Colonic mucosa (tissue), 4 donors: ENCODE data around the gene SCNN1G. TPM values are rescaled to one million over a fixed set of nuclear protein-coding genes. Genes with fewer than 3 reads are reported as not detected.
A peak's percentile ranks its signal among the peaks of the same experiment; 100 is the strongest.

ENCODE experiments used
- DNase-seq: peaks from one replicate; pipeline ENCODE4 v3.0.0-alpha.2; 2020
- H3K27ac ChIP-seq: fragments of 200-600 bp; one replicate; pipeline ENCODE4 v1.8.0; 2021
- H3K27me3 ChIP-seq: fragments of 200-600 bp; one replicate; pipeline ENCODE4 v1.8.0; 2021
- H3K36me3 ChIP-seq: fragments of 200-600 bp; one replicate; pipeline ENCODE4 v1.8.0; 2021
- H3K4me1 ChIP-seq: fragments of 200-600 bp; one replicate; pipeline ENCODE4 v1.8.0; 2021; ENCODE audit warnings: mild to moderate bottlenecking
- H3K4me3 ChIP-seq: fragments of 200-600 bp; one replicate; pipeline ENCODE4 v1.8.0; 2021
- H3K9ac ChIP-seq, 2 donors: one replicate each; pipeline ENCODE4 v1.7.0; 2013; ENCODE audit warnings: control low read depth in 2 of 2, low read depth in 2 of 2, low read length in 2 of 2
- H3K9me3 ChIP-seq: fragments of 200-600 bp; one replicate; pipeline ENCODE4 v1.8.0; 2021
- CTCF ChIP-seq: fragments of 200-600 bp; IDR thresholded peaks from one replicate; pipeline ENCODE4 v1.8.0; 2022; ENCODE audit warnings: antibody characterized with exemption, mild to moderate bottlenecking
- intact Hi-C: fragments of 100-400 bp; cut with DNase I; formaldehyde crosslinking; loops from one replicate; pipeline ENCODE4 v1.14.1; 2022
- total RNA-seq, 2 donors: library from RNA; stranded (reverse); fragmentation: NEBNext Ultra II Directional in 1 of 2; extraction: Animal tissue kit (Norgen Biotek cat#: 25700) in 1 of 2; gene quantifications; one replicate each; pipeline ENCODE4 v1.2.1, GENCODE V29; 2021
- donor health status: healthy.
- donor health status: DM: no; HTN: no; CAD: no.
- donor health status: DM: no; HTN: no; CAD: no.

SCNN1G gene
- total RNA-seq, 2 donors from 2014 or later, result 2.0 to 3.4 TPM

- H3K27me3 ChIP-seq, result no peaks in the 10 kb centered on the region
- H3K9ac ChIP-seq, result no peak overlapping the region
- H3K4me1 ChIP-seq, result peaks cover 7% of the 10 kb centered on the region
- H3K27ac ChIP-seq, result no peak overlapping the region
- no peaks in the 10 kb centered on the region for H3K36me3 ChIP-seq
- no peak overlapping the region for H3K4me3 ChIP-seq
- intact Hi-C loops, result no loop called here
- no peak for TF ChIP-seq CTCF
- no peak for DNase-seq
- H3K9me3 ChIP-seq, result no peaks in the 10 kb centered on the region
Observed at GRCh38 chr16:23254338-23254737, 71.8 kb downstream of the SCNN1G start.

- TF ChIP-seq CTCF, result no peak
- Histone ChIP-seq H3K36me3 (no peaks in the 10 kb centered on the region), H3K27ac (no peak overlapping the region), H3K4me1 (peaks cover 7% of the 10 kb centered on the region), H3K4me3 (no peak overlapping the region), H3K27me3 (no peaks in the 10 kb centered on the region), H3K9me3 (no peaks in the 10 kb centered on the region), H3K9ac (no peak overlapping the region)
- DNase-seq, result no peak
- intact Hi-C loops, result no loop called here
Observed at GRCh38 chr16:23255000-23255399, 72.5 kb downstream of the SCNN1G start.

GRCh38 chr16:23256440-23256839, 73.9 kb downstream of the SCNN1G start:
- no peak overlapping the region for H3K9ac ChIP-seq
- no peak for TF ChIP-seq CTCF
- peak; percentile 44 for DNase-seq
- no peaks in the 10 kb centered on the region for H3K27me3 ChIP-seq
- no peak overlapping the region for H3K4me3 ChIP-seq
- no peaks in the 10 kb centered on the region for H3K9me3 ChIP-seq
- H3K36me3 ChIP-seq, result no peaks in the 10 kb centered on the region
- H3K27ac ChIP-seq, result peak overlapping the region; percentile 40
- intact Hi-C loops, result no loop called here
- H3K4me1 ChIP-seq, result peaks cover 7% of the 10 kb centered on the region

- H3K27ac ChIP-seq, result peak overlapping the region; percentile 44
- no peak for DNase-seq
Observed at GRCh38 chr16:23257682-23258081, 75.1 kb downstream of the SCNN1G start.

GRCh38 chr16:23258919-23259237, 76.3 kb downstream of the SCNN1G start:
- Histone ChIP-seq H3K4me1 (peaks cover 7% of the 10 kb centered on the region), H3K27ac (peak overlapping the region; percentile 44), H3K36me3 (no peaks in the 10 kb centered on the region), H3K9ac (no peak overlapping the region), H3K27me3 (no peaks in the 10 kb centered on the region), H3K4me3 (no peak overlapping the region), H3K9me3 (no peaks in the 10 kb centered on the region)
- TF ChIP-seq CTCF, result no peak
- peak; percentile 25 for DNase-seq
- intact Hi-C loops, result no loop called here

More at GRCh38 chr16:23257682-23258081, 75.1 kb downstream of the SCNN1G start:
- Histone ChIP-seq H3K4me3 (no peak overlapping the region), H3K9ac (peak overlapping the region in 1 of 2 donors; percentile 46), H3K36me3 (no peaks in the 10 kb centered on the region), H3K9me3 (no peaks in the 10 kb centered on the region), H3K4me1 (peaks cover 7% of the 10 kb centered on the region), H3K27me3 (no peaks in the 10 kb centered on the region)
- intact Hi-C loops, result no loop called here
- TF ChIP-seq CTCF, result no peak

Other genes with a start within 250 kb of the SCNN1G start
- 1 to 10 TPM; 5.9 to 9.8 TPM for gene USP31, start 33.3 kb upstream of the SCNN1G start, total RNA-seq
- gene SCNN1B, start 119.6 kb downstream of the SCNN1G start, total RNA-seq, result 10 to 100 TPM; 27.7 to 94.7 TPM